NCI-H146 treated with DMSO at 0.1 percent for 48 hours (cell line): ENCODE measurements around the gene PEX10.
"Not testable (repeated sequence)": the region's sequence is repeated elsewhere in the genome, so short reads cannot be mapped to it uniquely, and the experiment has no call there.

ENCODE experiments used
- DNase-seq: peaks from one replicate; lab custom pipeline; 2025; ENCODE audit not compliant: unreplicated experiment; lab: John Stamatoyannopoulos, UW

PEX10 gene

DNA sequence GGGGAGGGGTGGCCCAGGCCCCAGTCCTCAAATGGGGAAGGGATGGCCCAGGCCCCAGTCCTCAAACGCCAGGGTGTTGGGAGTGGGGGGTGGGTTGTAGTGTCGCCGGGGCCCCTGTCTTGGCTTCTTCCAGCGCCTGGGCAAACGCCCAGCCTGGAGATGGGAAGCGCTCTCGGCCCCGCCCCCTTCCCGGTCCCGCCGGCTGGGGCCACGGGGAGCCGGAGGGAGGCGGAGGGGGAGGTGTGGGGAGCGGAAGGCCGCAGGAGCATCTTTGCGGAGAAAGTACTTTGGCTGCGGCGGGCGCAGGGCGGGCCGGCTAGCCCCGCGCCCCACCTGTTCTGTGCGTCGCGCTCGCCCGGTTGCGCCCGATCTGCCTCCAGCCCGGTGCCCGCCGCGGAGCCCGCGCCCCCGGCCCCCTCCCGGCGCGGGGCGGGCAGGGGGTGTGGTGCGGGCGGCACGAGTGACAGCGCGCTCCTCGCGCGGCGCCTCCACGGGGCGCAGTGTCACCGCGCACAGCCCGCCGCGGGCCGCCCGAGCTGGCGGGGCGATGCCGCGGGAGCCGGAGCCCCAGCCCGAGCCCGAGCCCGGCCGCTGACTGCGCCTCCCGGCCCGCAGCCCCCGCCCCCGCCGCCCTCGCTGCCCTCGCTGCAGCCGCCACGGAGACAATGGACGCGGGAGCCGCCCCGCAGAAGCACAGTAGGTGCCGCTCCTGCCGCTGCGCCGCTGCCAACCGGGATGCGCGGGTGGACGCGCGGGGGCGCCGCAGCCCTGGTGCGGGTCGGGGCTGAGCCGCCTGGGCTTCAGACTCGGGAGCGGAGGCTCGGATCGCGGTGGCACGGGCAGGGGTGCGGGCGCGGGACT is 31.1 kb upstream of the PEX10 start:
- DNase-seq = no peak

DNA sequence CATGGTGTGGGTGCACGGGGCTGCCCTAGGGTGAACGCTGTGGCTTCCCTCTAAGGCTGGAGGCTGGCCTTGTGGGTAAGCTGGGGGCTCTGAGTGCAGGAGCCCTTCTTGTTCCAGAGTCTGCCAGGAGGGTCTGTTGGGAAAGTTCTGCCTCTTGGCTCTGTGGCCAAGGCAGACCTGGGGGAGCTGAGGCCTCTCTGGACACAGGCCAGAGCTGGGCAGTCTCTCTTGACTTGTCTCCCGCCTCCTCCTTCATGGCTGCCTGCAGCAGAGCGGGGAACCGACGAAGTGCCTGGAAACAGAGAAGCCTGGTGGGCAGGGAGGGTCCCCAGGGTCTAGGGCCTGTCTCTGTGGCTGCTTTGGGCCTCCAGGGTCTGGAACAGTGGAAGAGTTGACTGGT is 30.3 kb upstream of the PEX10 start:
- DNase-seq = no peak

GRCh38 chr1:2441746-2442145 is 29.4 kb upstream of the PEX10 start:
- DNase-seq = no peak

- DNase-seq = not testable (repeated sequence)
Observed at GRCh38 chr1:2440346-2440745, 28.0 kb upstream of the PEX10 start.

GRCh38 chr1:2439369-2439768 is 27.0 kb upstream of the PEX10 start:
- DNase-seq = no peak

DNA sequence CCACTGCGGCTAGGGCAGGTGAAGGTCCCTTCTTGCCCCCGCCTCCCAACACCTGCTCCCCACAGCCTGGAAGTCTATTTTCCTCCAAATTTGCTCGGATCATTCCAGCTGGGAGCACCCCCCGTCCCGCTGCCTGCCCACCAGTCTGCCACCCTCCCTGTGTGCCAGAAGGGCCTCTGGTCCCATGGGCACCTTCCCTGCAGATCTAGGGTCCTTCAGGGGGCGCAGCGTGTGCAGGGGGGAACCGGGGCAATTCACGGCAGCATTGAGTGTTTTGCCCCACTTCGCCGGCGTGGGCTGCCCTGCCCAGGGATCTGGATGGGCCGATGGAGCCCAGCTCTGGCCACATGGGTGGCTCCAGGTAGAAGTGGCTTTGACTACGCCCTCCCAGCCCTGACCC is 26.3 kb upstream of the PEX10 start:
- DNase-seq = no peak

DNA sequence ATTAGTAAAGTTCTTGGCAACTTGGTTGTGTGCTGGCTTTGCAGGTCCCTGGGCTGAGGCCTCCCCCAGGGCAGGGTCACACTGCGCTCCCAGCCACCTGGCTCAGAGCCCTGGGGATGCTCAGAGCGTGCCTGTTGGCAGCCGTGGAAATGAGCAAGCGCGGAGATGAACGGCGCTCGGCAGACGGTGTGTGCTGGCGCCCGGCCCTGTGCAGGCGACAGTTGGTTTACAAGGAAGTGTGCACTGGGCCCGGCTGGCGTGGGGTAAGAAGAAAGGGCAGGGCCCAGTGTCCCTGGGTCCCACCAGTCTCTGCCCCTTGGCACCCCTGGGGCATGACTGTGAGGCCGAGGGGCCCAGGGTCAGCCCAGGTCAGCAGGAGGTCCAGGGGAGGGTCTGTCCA is 25.7 kb upstream of the PEX10 start:
- no peak for DNase-seq

DNA sequence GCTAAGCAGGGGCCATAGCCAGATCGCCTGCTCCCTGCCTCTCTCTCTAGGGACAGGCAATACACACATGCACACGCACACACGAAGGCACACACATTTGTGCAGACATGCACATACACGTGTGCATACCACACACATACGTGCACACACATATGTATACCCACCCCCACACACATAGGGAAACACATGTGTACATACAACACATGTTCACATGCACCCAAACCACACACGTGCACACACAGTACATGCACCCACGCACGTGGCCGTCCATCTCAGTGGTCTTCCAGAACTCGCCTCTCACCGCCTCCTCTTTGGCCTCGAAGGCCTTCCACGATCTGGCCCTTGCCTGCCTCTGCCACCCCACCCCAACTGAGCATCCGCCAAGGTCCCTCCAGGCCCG is 25.3 kb upstream of the PEX10 start:
- DNase-seq = no peak

DNA sequence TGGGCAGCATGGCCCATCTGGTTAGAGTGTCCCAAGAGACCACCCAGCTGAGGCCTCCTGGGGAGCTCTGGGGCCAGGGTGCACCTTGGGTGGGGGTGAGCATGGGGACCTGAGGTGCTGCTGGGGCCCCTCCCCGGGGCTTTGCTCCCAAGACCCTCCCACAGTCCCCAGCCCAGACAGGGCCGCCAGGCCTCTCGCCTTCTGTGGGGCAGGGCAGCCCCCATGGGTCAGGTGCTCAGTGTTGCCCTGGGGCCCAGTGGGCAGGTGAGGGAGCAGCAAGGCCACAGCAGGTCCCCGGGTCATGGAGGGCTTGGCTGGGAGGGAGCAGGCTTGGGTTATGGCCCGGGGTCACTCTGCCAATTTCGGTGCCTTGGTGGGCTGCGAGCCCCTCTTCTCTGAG is 24.5 kb upstream of the PEX10 start:
- no peak for DNase-seq

DNA sequence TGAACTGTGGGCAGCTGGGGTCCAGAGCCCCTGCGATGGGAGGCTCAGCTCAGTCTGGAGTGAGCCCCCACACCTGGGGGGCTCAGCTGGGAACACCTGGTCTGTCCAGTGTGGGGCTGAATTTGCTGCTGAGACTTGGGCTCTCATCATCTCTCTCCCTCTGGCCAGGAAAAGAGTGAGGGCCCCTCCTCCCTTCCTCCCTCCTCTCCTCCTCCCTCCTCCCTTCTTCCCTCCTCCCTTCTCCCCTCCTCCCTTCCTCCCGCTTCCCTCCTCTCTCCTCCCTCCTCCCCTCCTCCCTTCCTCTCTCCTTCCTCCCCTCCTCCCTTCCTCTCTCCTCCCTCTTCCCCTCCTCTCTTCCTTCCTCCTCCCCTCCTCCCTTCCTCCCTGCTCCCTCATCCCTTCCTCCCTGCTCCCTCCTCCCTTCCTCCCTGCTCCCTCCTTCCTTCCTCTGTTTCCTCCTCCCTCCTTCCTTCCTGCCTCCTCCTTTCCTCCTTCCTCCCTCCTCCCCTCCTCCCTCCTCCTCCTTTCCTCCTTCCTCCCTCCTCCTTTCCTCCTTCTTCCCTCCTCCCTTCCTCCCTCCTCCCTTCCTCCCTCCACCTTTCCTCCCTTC is 23.5 kb upstream of the PEX10 start:
- no peak for DNase-seq

GRCh38 chr1:2435091-2435490 is 22.7 kb upstream of the PEX10 start:
- DNase-seq = no peak

DNA sequence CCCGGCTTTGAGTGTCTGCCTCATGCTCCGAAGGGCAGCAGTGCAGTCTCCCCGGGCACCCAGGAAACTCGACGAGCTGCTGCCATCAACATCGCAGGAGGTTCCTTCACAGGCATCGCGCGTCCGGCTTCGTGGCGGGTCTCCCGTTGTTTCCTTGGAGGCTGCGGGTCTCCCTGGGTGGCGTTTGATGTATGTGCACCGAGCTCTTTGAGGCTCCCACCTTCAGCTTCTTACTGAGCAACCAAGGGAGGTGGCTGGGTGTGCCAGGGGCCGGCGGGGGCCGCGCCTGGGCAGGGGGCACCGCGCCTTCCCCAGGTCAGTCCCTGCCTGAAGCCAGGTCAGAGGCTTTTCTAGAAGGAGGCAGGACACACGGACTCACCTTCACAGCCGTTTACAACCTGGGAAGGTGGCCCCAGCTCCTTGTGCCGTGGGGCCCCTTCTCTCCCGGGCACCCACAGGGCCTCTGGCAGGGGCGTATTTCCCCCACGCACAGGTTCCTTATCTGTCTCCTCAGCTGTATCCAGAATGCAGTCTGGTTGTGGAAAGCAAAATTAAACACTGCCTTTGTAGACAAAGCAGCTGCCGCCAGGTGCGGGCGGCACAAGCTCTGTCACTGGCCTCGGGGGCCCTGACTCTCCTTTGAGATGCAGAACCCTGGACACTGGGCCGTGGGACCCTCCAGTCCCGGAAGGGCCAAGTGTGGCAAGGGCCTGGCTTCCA is 21.7 kb upstream of the PEX10 start:
- no peak for DNase-seq

DNA sequence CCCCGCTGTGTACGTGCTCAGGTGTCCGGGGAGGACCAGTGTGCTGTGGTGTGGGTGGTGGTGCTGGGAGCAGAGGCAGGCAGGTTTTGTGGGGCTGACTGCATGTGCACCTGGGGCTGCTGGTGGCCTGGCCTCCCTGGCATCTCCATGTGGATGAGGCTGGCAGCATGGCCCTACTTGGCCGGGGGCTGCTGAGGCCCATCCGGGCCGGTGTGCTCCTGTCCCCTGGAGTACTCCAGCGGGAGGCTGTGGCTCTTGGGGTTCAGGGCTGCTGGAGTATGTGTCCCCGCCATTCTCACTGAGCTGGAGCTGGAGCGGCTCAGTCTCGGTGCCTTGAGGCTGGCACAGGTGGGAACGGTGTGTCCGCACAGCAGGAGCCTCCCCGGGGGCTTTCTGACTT is 20.8 kb upstream of the PEX10 start:
- no peak for DNase-seq

GRCh38 chr1:2432441-2432844 is 20.1 kb upstream of the PEX10 start:
- DNase-seq = no peak

DNA sequence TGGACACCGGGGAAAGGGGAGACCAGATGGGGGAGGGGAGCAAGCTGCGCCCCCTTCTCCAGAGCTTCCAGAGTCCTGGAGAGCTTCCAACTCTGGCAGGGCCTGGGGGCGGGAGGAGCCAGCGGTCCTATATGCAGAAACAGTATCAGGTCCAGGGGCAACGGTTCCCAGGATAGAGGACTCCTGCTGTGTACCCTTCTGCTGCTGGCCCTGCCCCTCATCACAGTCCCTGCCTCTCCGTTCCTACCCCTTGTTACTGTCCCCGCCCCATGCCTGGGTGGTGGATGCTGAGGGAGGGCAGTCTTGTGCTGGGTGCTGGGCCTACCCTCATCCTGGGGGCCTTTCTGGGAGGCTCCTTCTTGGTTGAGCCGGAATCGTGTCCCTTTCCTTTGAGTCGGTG is 19.2 kb upstream of the PEX10 start:
- no peak for DNase-seq

- DNase-seq = no peak
Observed at GRCh38 chr1:2431103-2431502, 18.7 kb upstream of the PEX10 start.

GRCh38 chr1:2430592-2430973 is 18.2 kb upstream of the PEX10 start:
- no peak for DNase-seq

GRCh38 chr1:2429780-2430591 is 17.6 kb upstream of the PEX10 start:
- DNase-seq = no peak

DNA sequence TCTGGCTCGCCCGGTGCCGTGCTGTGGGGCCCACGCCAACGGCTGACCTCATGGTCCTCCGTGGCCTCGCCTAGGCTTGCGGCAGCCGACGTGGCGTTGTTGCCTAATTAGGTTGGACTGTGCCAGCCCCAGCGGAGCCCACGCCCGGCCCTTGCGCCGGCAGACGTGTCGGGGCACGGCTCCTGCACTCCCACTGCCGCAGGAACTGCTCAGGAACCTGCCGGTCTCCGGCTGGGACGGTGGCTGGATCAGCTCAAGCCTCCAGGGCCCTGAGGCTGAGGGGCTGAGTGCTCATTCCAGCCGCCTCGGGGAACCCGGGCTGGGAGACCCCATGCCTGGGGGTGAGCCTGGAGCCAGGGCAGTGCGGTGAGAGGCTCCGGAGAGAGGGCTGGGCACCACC is 16.1 kb upstream of the PEX10 start:
- DNase-seq = no peak

DNA sequence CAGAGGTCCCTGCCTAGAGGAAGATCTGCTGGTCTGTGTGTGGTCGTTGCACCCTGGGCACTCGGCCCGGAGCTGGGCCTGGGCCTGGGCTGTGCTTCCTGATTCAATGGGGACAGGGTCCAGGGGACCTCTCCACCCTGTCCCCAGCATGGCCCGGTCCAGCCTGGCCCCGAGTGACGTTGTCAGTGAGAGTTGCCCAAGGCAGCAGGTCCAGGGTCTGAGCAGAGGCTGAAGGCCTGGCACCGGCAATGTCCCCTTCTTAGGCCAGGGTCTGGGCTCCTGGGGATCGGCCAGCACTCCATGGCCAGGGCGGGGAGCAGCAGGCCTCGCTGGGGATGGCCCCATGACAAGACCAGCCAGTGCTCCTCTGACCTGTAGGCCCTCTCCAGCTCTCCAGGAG is 15.6 kb upstream of the PEX10 start:
- DNase-seq = no peak

GRCh38 chr1:2427051-2427450 is 14.7 kb upstream of the PEX10 start:
- DNase-seq = no peak
